ENCODE results near the gene CBX4. TPM values are rescaled to one million over a fixed set of nuclear protein-coding genes. Genes with fewer than 3 reads are reported as not detected.
"Not testable (repeated sequence)": the region's sequence is repeated elsewhere in the genome, so short reads cannot be mapped to it uniquely, and the experiment has no call there.

Gene CBX4
- total RNA-seq, 1 donor, result 8.3 TPM

- no peak overlapping the region for H3K4me3 ChIP-seq (ENCODE audit: low read depth, low read length)
- no peak for TF ChIP-seq CTCF (IDR thresholded peaks at IDR 0.05; ENCODE audit: insufficient read depth, low read length)
- DNase-seq (ENCODE audit: low read depth), result peak; percentile 45
Observed at GRCh38 chr17:79861413-79862216, 22.4 kb upstream of the CBX4 start.

GRCh38 chr17:79859676-79860615, 20.7 kb upstream of the CBX4 start:
- no peak for TF ChIP-seq CTCF (IDR thresholded peaks at IDR 0.05; ENCODE audit: insufficient read depth, low read length)
- no peak for DNase-seq (ENCODE audit: low read depth)
- no peak overlapping the region for H3K4me3 ChIP-seq (ENCODE audit: low read depth, low read length)

- no peak for TF ChIP-seq CTCF (IDR thresholded peaks at IDR 0.05; ENCODE audit: insufficient read depth, low read length)
- DNase-seq (ENCODE audit: low read depth), result no peak
- no peak overlapping the region for H3K4me3 ChIP-seq (ENCODE audit: low read depth, low read length)
Observed at GRCh38 chr17:79857095-79857494, 17.9 kb upstream of the CBX4 start.

GRCh38 chr17:79855331-79856124, 16.3 kb upstream of the CBX4 start:
- no peak overlapping the region for H3K4me3 ChIP-seq (ENCODE audit: low read depth, low read length)
- no peak for DNase-seq (ENCODE audit: low read depth)
- TF ChIP-seq CTCF (IDR thresholded peaks at IDR 0.05; ENCODE audit: insufficient read depth, low read length), result no peak

GRCh38 chr17:79854080-79855060, 15.1 kb upstream of the CBX4 start:
- TF ChIP-seq CTCF (IDR thresholded peaks at IDR 0.05; ENCODE audit: insufficient read depth, low read length), result no peak
- no peak for DNase-seq (ENCODE audit: low read depth)
- no peak overlapping the region for H3K4me3 ChIP-seq (ENCODE audit: low read depth, low read length)

GRCh38 chr17:79853168-79853567, 13.9 kb upstream of the CBX4 start:
- DNase-seq (ENCODE audit: low read depth); H3K4me3 ChIP-seq (ENCODE audit: low read depth, low read length): not testable (repeated sequence)

All from fibroblast of the aortic adventitia (primary cell).